WTC11 (cell line): ENCODE measurements around the gene ANKK1. TPM values are rescaled to one million over a fixed set of nuclear protein-coding genes. Genes with fewer than 3 reads are reported as not detected.

Experiments used
- ATAC-seq: fragments of 200-7000 bp; cut with Tn5 transposase; 2 replicates; pipeline ENCODE4 v1.10.0; 2021; ENCODE audit warnings: mild to moderate bottlenecking, moderate library complexity
- CTCF ChIA-PET: fragments of 300-600 bp; sonication (Branson Sonifier 250); formaldehyde crosslinking; loops from one replicate; lab custom pipeline; 2021; ENCODE audit warnings: antibody characterized with exemption; lab: Charles Lee
- POLR2A ChIA-PET: fragments of 350-600 bp; sonication (Branson Sonifier 250); formaldehyde crosslinking; loops from one replicate; lab custom pipeline; 2021; ENCODE audit warnings: antibody characterized with exemption; lab: Charles Lee
- DNase-seq: peaks from one replicate; pipeline ENCODE4 v3.0.0; 2021; ENCODE audit warnings: low spot score
- H3K27ac Mint-ChIP-seq: 2 replicates; pipeline ENCODE4 v1.8.0; 2021; ENCODE audit warnings: mixed read lengths
- H3K27me3 Mint-ChIP-seq: 2 replicates; pipeline ENCODE4 v1.8.0; 2021; ENCODE audit warnings: low read depth, mild to moderate bottlenecking, moderate library complexity, mixed read lengths
- H3K36me3 Mint-ChIP-seq: 2 replicates; pipeline ENCODE4 v1.8.0; 2021; ENCODE audit warnings: mixed read lengths
- H3K4me1 Mint-ChIP-seq: 2 replicates; pipeline ENCODE4 v1.8.0; 2022; ENCODE audit warnings: mixed read lengths
- H3K4me3 Mint-ChIP-seq: 2 replicates; pipeline ENCODE4 v1.8.0; 2021; ENCODE audit warnings: mild to moderate bottlenecking, moderate library complexity, mixed read lengths
- H3K9me3 Mint-ChIP-seq: 2 replicates; pipeline ENCODE4 v1.8.0; 2021; ENCODE audit warnings: mixed read lengths
- CBFB ChIP-seq: sonication (generic); formaldehyde crosslinking; IDR thresholded peaks from 2 replicates; pipeline ENCODE4 v1.8.1; 2022; ENCODE audit warnings: mild to moderate bottlenecking, low read depth, missing genetic modification reagents
- ELF4 ChIP-seq: sonication (generic); formaldehyde crosslinking; IDR thresholded peaks from 2 replicates; pipeline ENCODE4 v1.8.1; 2022; ENCODE audit warnings: low read depth, mild to moderate bottlenecking, moderate library complexity, missing genetic modification reagents
- ESRRA ChIP-seq: sonication (generic); formaldehyde crosslinking; IDR thresholded peaks from 2 replicates; pipeline ENCODE4 v1.8.1; 2022; ENCODE audit warnings: mild to moderate bottlenecking, missing genetic modification reagents, borderline replicate concordance
- JUN ChIP-seq: sonication (generic); formaldehyde crosslinking; IDR thresholded peaks from 2 replicates; pipeline ENCODE4 v1.8.0; 2023; ENCODE audit warnings: mild to moderate bottlenecking, missing genetic modification reagents
- KAT7 ChIP-seq: sonication (generic); formaldehyde crosslinking; IDR thresholded peaks from 2 replicates; pipeline ENCODE4 v1.8.1; 2023; ENCODE audit warnings: missing genetic modification reagents, mild to moderate bottlenecking, borderline replicate concordance
- NFE2L1 ChIP-seq: sonication (generic); formaldehyde crosslinking; IDR thresholded peaks from 2 replicates; pipeline ENCODE4 v1.8.1; 2023; ENCODE audit warnings: missing genetic modification reagents
- RORB ChIP-seq: fragments of 250-450 bp; sonication (Bioruptor Pico); IDR thresholded peaks from 2 replicates; pipeline ENCODE4 v1.9.0; 2021; ENCODE audit warnings: mild to moderate bottlenecking
- ZNF138 ChIP-seq: sonication (generic); formaldehyde crosslinking; conservative IDR thresholded peaks from 2 replicates; pipeline ENCODE4 v1.8.1; 2022; ENCODE audit warnings: mild to moderate bottlenecking, moderate library complexity, missing genetic modification reagents
- ZNF232 ChIP-seq: sonication (generic); formaldehyde crosslinking; IDR thresholded peaks from 2 replicates; pipeline ENCODE4 v1.8.0; 2022; ENCODE audit warnings: mild to moderate bottlenecking, missing genetic modification reagents
- ZNF423 ChIP-seq: fragments of 250-450 bp; sonication (Bioruptor Pico); IDR thresholded peaks from 2 replicates; pipeline ENCODE4 v2.1.2; 2022; ENCODE audit warnings: mild to moderate bottlenecking, moderate library complexity
- total RNA-seq: library from RNA; stranded (reverse); gene quantifications from 3 replicates; pipeline ENCODE4 v1.2.3, GENCODE V29; 2021
- TF ChIP-seq, protein P1 (sequence below): sonication (generic); formaldehyde crosslinking; IDR thresholded peaks from 2 replicates; pipeline ENCODE4 v1.8.1; 2023; ENCODE audit warnings: mild to moderate bottlenecking, missing genetic modification reagents, moderate library complexity
- TF ChIP-seq, protein P2 (sequence below): sonication (generic); formaldehyde crosslinking; IDR thresholded peaks from 2 replicates; pipeline ENCODE4 v1.8.1; 2022; ENCODE audit warnings: low read depth, mild to moderate bottlenecking, moderate library complexity, missing genetic modification reagents, borderline replicate concordance
- TF ChIP-seq, protein P3 (sequence below): fragments of 250-450 bp; sonication (Bioruptor Pico); IDR thresholded peaks from 2 replicates; pipeline ENCODE4 v1.8.0; 2021; ENCODE audit warnings: mild to moderate bottlenecking
- TF ChIP-seq, protein P4 (sequence below): fragments of 250-450 bp; sonication (Bioruptor Pico); IDR thresholded peaks from 2 replicates; pipeline ENCODE4 v1.9.0; 2021; ENCODE audit warnings: mild to moderate bottlenecking
- TF ChIP-seq, protein P5 (sequence below): sonication (generic); formaldehyde crosslinking; IDR thresholded peaks from 2 replicates; pipeline ENCODE4 v1.8.0; 2023; ENCODE audit warnings: missing genetic modification reagents
- TF ChIP-seq, protein P6 (sequence below): sonication (generic); formaldehyde crosslinking; IDR thresholded peaks from 2 replicates; pipeline ENCODE4 v1.8.0; 2022; ENCODE audit warnings: mild to moderate bottlenecking, missing genetic modification reagents

The ANKK1 gene
- total RNA-seq, 1 experiment from 2014 or later = 0.15 TPM

DNA sequence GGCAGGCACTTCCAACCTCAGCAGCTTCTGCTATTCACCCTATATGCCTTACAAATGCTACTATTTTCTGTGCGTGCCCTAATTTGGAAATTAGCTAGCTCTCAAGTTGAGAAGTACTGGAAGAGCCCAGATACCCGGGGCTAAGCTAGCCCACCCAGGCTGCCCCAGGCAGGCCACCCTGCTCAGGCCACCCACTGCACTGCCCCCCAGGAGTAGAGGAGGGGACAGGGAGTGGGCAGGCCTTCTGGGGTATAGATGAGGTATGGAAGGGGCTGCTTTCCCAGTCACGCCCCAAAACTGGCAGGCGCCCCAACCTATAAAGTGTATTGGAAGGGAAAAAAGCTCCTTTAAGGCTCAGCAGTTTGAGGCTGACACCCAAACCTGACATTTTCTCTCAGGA, 44.2 kb downstream of the ANKK1 start:
- ATAC-seq (no peak), DNase-seq (no peak)
- Mint-ChIP-seq H3K27ac (no peak overlapping the region), H3K9me3 (no peaks in the 10 kb centered on the region), H3K36me3 (no peaks in the 10 kb centered on the region), H3K27me3 (peaks cover 4% of the 10 kb centered on the region; the same call in 1 of the 2 replicates), H3K4me3 (no peak overlapping the region), H3K4me1 (peaks cover 11% of the 10 kb centered on the region)
- CTCF ChIA-PET = interaction anchor here (0.7 kb wide), 1 partner anchor 465 kb away, joined by 3 read pairs; no protein-coding TSS in a partner anchor
- TF ChIP-seq ZNF232 (CRISPR knock-in tag) (no peak), JUN (no peak), ELF4 (CRISPR knock-in tag) (no peak), ZNF423 (CRISPR knock-in tag) (no peak), ZNF138 (no peak), NFE2L1 (CRISPR knock-in tag) (no peak), ESRRA (CRISPR knock-in tag) (no peak), CBFB (CRISPR knock-in tag) (no peak), KAT7 (CRISPR knock-in tag) (no peak)
- TF ChIP-seq, protein P1, sequence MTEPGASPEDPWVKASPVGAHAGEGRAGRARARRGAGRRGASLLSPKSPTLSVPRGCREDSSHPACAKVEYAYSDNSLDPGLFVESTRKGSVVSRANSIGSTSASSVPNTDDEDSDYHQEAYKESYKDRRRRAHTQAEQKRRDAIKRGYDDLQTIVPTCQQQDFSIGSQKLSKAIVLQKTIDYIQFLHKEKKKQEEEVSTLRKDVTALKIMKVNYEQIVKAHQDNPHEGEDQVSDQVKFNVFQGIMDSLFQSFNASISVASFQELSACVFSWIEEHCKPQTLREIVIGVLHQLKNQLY (CRISPR knock-in tag) = no peak
- TF ChIP-seq, protein P2, sequence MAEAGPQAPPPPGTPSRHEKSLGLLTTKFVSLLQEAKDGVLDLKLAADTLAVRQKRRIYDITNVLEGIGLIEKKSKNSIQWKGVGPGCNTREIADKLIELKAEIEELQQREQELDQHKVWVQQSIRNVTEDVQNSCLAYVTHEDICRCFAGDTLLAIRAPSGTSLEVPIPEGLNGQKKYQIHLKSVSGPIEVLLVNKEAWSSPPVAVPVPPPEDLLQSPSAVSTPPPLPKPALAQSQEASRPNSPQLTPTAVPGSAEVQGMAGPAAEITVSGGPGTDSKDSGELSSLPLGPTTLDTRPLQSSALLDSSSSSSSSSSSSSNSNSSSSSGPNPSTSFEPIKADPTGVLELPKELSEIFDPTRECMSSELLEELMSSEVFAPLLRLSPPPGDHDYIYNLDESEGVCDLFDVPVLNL (CRISPR knock-in tag) = no peak
- TF ChIP-seq, protein P3, sequence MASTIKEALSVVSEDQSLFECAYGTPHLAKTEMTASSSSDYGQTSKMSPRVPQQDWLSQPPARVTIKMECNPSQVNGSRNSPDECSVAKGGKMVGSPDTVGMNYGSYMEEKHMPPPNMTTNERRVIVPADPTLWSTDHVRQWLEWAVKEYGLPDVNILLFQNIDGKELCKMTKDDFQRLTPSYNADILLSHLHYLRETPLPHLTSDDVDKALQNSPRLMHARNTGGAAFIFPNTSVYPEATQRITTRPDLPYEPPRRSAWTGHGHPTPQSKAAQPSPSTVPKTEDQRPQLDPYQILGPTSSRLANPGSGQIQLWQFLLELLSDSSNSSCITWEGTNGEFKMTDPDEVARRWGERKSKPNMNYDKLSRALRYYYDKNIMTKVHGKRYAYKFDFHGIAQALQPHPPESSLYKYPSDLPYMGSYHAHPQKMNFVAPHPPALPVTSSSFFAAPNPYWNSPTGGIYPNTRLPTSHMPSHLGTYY (CRISPR knock-in tag) = no peak
- TF ChIP-seq, protein P4, sequence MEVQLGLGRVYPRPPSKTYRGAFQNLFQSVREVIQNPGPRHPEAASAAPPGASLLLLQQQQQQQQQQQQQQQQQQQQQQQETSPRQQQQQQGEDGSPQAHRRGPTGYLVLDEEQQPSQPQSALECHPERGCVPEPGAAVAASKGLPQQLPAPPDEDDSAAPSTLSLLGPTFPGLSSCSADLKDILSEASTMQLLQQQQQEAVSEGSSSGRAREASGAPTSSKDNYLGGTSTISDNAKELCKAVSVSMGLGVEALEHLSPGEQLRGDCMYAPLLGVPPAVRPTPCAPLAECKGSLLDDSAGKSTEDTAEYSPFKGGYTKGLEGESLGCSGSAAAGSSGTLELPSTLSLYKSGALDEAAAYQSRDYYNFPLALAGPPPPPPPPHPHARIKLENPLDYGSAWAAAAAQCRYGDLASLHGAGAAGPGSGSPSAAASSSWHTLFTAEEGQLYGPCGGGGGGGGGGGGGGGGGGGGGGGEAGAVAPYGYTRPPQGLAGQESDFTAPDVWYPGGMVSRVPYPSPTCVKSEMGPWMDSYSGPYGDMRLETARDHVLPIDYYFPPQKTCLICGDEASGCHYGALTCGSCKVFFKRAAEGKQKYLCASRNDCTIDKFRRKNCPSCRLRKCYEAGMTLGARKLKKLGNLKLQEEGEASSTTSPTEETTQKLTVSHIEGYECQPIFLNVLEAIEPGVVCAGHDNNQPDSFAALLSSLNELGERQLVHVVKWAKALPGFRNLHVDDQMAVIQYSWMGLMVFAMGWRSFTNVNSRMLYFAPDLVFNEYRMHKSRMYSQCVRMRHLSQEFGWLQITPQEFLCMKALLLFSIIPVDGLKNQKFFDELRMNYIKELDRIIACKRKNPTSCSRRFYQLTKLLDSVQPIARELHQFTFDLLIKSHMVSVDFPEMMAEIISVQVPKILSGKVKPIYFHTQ (CRISPR knock-in tag) = no peak
- TF ChIP-seq, protein P5, sequence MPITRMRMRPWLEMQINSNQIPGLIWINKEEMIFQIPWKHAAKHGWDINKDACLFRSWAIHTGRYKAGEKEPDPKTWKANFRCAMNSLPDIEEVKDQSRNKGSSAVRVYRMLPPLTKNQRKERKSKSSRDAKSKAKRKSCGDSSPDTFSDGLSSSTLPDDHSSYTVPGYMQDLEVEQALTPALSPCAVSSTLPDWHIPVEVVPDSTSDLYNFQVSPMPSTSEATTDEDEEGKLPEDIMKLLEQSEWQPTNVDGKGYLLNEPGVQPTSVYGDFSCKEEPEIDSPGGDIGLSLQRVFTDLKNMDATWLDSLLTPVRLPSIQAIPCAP (CRISPR knock-in tag) = no peak
- POLR2A ChIA-PET = no interaction called here

DNA sequence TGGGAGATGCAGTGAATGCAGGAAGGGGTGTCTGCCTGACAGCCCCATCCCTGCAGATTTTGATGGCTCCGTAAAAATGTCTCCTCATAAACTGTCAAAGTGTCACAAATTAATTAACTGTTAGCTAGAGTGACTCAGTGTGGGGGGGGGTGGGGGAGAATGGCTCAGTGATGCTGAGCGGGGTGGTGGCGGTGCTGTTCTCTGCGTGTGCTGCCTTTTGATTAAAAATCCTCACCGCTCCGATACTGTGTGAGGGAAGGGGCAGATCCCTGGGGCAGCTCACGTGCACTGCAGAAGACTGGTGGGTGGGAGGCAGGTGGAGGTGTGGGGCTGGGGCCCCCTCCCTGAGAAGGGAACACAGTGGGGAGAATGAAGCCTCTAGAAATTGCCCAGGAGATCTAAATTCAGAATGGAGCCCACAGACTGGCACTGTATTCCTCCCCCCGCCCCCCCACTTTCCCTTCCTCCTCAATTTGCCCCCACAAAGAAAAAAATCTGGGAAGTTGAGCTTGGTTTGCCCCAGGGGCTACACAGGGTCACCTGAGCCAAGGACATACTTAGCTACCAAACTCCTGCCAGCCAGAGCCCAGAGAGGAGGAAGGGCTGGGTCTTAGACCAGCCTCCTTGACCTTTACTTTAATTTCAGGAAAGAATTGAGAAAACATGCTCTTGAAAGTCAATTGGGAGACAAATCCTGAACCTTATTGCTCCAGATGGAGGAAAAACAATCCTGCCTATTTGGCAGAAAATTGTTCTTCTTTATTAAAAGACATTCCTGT, 47.8 kb downstream of the ANKK1 start:
- POLR2A ChIA-PET = no interaction called here
- CTCF ChIA-PET = no interaction called here
- Mint-ChIP-seq H3K27me3 (peaks cover 4% of the 10 kb centered on the region; the same call in 1 of the 2 replicates), H3K27ac (no peak overlapping the region), H3K4me3 (no peak overlapping the region), H3K9me3 (no peaks in the 10 kb centered on the region), H3K4me1 (peaks cover 11% of the 10 kb centered on the region), H3K36me3 (no peaks in the 10 kb centered on the region)
- no peak for ATAC-seq
- DNase-seq = no peak
- TF ChIP-seq RORB (CRISPR knock-in tag) = no peak
- TF ChIP-seq, protein P6, sequence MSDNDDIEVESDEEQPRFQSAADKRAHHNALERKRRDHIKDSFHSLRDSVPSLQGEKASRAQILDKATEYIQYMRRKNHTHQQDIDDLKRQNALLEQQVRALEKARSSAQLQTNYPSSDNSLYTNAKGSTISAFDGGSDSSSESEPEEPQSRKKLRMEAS = no peak
- TF ChIP-seq, protein P3 (CRISPR knock-in tag) = no peak
